CD4-positive, alpha-beta T cell treated with Interleukin-10 for 1 hour (primary cell): ENCODE results near the gene ACVR2A.

Experiments used
- DNase-seq: peaks from one replicate; pipeline ENCODE4 v3.0.0-alpha.2; 2020

Gene ACVR2A

GRCh38 chr2:147855977-147856376 is 11.1 kb downstream of the ACVR2A start:
- DNase-seq = no peak

GRCh38 chr2:147860009-147860408 is 15.2 kb downstream of the ACVR2A start:
- no peak for DNase-seq

- DNase-seq = peak; percentile 13
Observed at GRCh38 chr2:147862859-147863516, 18.2 kb downstream of the ACVR2A start.

- DNase-seq = no peak
Observed at GRCh38 chr2:147863835-147864234, 19.0 kb downstream of the ACVR2A start.

- no peak for DNase-seq
Observed at GRCh38 chr2:147865560-147865959, 20.7 kb downstream of the ACVR2A start.

- no peak for DNase-seq
Observed at GRCh38 chr2:147867050-147867449, 22.2 kb downstream of the ACVR2A start.

- DNase-seq = no peak
Observed at GRCh38 chr2:147869934-147870333, 25.1 kb downstream of the ACVR2A start.

GRCh38 chr2:147872967-147873366 is 28.1 kb downstream of the ACVR2A start:
- no peak for DNase-seq

- DNase-seq = no peak
Observed at GRCh38 chr2:147873859-147874483, 29.1 kb downstream of the ACVR2A start.

- DNase-seq = no peak
Observed at GRCh38 chr2:147879846-147880245, 35.0 kb downstream of the ACVR2A start.

GRCh38 chr2:147882631-147883030 is 37.8 kb downstream of the ACVR2A start:
- no peak for DNase-seq

- no peak for DNase-seq
Observed at GRCh38 chr2:147884830-147885229, 40.0 kb downstream of the ACVR2A start.

- DNase-seq = no peak
Observed at GRCh38 chr2:147886136-147886535, 41.3 kb downstream of the ACVR2A start.

- no peak for DNase-seq
Observed at GRCh38 chr2:147888680-147889079, 43.9 kb downstream of the ACVR2A start.

GRCh38 chr2:147904051-147904450 is 59.2 kb downstream of the ACVR2A start:
- DNase-seq = no peak

GRCh38 chr2:147909178-147909577 is 64.3 kb downstream of the ACVR2A start:
- no peak for DNase-seq

GRCh38 chr2:147910990-147911473 is 66.2 kb downstream of the ACVR2A start:
- peak; percentile 71 for DNase-seq

GRCh38 chr2:147913701-147914480 is 69.1 kb downstream of the ACVR2A start:
- no peak for DNase-seq

GRCh38 chr2:147916067-147916466 is 71.2 kb downstream of the ACVR2A start:
- no peak for DNase-seq

- no peak for DNase-seq
Observed at GRCh38 chr2:147916723-147917122, 71.9 kb downstream of the ACVR2A start.

GRCh38 chr2:147917161-147917560 is 72.3 kb downstream of the ACVR2A start:
- DNase-seq = no peak

GRCh38 chr2:147923846-147924245 is 79.0 kb downstream of the ACVR2A start:
- DNase-seq = no peak

GRCh38 chr2:147924647-147925046 is 79.8 kb downstream of the ACVR2A start:
- no peak for DNase-seq

GRCh38 chr2:147925886-147926285 is 81.1 kb downstream of the ACVR2A start:
- no peak for DNase-seq
